HG03025 (cell line): ENCODE data around the gene USP28.
"Not testable (repeated sequence)": the region's sequence is repeated elsewhere in the genome, so short reads cannot be mapped to it uniquely, and the experiment has no call there.

Experiments
- ATAC-seq: cut with Tn5 transposase; IDR thresholded peaks from one replicate; pipeline ENCODE4 v1.9.1; 2021; ENCODE audit warnings: mild to moderate bottlenecking, moderate library complexity; ENCODE audit not compliant: unreplicated experiment, low FRiP score

Gene USP28

DNA sequence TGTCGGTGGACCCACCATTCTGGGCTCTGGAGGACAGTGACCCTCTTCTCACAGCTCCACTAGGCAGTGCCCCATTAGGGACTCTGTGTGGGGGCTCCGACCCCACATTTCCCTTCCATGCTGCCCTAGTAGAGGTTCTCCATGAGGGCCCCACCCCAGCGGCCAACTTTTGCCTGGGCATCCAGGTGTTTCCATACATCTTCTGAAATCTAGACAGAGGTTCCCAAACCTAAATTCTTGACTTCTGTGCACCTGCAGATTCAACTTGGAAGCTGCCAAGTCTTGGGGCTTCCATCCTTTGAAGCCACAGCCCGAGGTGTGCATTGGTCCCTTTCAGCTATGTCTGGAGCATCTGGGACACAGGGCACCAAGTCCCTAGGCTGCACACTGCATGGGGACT is 4.1 kb upstream of the USP28 start:
- not testable (repeated sequence) for ATAC-seq

GRCh38 chr11:113877670-113878055 is 2.3 kb upstream of the USP28 start:
- no peak for ATAC-seq

DNA sequence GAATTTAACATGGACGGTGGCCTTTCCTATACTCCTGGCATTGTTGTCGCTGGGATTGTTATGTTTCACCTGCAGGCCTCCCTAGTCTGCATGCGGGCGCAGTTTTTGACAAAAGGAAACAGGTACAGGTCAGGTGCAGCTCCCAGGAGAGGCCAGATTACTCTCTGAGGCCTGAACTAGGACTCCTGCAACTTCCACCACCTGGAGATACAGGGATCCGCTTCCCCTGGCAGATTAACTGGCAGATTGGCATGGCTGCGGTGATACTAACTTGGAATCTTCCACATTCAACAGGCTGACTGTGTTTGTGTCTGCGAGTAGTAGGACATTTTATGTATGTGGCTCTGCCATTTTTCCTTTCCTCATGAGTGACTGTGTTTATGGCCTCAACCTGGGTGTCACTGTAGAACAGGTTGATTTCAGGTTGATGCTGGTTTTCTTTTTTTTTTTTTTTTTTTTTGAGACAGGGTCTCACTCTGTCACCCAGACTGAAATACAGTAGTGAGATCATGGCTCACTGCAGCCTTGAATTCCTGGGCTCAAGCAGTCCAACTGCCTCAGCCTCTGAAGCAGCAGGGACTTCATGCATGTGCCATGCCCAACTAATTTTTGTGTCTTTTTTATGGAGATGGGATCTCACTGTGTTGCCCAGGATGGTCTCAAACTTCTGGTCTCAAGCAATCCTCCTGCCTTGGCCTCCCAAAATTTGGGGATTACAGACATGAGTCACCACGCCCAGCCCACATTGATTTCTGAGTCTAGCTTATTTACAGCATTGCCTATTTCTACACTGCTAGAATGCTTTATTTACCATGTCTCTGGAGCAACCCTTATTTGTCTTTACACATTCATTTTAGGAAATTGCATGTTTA is 1.7 kb upstream of the USP28 start:
- ATAC-seq, result no peak

DNA sequence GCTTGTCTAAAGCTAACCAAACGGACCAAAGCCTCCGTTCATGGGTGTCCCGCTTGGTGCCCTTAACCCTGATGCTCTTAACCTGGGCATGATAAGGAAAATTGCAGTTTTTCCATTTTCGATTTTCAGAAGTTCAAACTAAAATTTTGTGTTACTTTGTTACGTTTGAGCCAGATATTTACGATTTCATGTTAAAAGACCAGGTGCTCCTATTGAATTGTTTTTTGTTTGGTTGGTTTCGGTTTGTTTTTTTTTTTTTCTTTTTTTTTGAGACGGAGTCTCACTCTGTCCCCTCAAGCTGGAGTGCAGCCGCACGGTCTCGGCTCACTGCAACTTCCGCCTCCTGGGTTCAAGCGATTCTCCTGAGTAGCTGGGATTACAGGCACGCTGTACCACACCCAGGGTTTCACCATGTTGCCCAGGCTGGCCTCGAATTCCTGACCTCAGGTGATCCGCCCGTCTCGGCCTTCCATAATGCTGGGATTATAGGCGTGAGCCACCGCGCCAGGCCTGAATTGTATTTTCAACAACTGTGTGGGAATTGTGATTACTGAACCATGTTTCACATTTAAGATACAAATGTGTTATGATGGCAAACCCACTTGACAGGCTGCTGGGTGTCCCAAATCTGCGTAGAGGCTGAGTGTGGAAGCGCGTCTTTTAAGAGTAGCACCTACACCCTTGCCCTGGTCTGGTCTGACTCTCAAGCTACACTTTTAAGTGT is 864 bp upstream of the USP28 start:
- no peak for ATAC-seq

GRCh38 chr11:113874581-113875233 is 665 bp downstream of the USP28 start:
- peak; percentile 37 for ATAC-seq

GRCh38 chr11:113874096-113874495 is 1.3 kb downstream of the USP28 start:
- ATAC-seq, result no peak

GRCh38 chr11:113873236-113873626 is 2.1 kb downstream of the USP28 start:
- no peak for ATAC-seq

DNA sequence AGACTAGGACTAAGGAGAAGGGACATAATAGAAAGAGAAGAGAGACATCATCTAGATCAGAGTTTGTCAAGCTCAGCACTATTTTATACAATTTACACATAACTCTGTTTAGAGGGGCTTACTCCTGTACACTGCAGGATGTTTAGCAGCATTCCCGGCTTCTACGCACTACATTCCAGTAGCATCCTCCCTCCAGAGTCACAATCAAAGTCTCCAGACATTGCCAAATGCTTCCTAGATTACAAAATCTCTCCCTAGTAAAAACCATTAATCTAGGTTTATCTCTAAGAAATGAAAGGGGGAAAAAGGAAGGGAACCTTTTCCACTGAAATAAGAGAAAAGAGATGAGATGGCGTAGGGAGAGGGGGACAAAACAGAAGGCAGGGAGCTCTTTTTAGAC is 4.0 kb downstream of the USP28 start:
- ATAC-seq, result no peak

GRCh38 chr11:113867843-113868503 is 7.4 kb downstream of the USP28 start:
- ATAC-seq, result no peak

GRCh38 chr11:113865873-113866272 is 9.5 kb downstream of the USP28 start:
- ATAC-seq, result no peak

- ATAC-seq, result no peak
Measured at GRCh38 chr11:113864410-113864809, 11.0 kb downstream of the USP28 start.

- no peak for ATAC-seq
Measured at GRCh38 chr11:113862435-113862834, 12.9 kb downstream of the USP28 start.

GRCh38 chr11:113859665-113860064 is 15.7 kb downstream of the USP28 start:
- no peak for ATAC-seq

- no peak for ATAC-seq
Measured at GRCh38 chr11:113856966-113857759, 18.2 kb downstream of the USP28 start.

DNA sequence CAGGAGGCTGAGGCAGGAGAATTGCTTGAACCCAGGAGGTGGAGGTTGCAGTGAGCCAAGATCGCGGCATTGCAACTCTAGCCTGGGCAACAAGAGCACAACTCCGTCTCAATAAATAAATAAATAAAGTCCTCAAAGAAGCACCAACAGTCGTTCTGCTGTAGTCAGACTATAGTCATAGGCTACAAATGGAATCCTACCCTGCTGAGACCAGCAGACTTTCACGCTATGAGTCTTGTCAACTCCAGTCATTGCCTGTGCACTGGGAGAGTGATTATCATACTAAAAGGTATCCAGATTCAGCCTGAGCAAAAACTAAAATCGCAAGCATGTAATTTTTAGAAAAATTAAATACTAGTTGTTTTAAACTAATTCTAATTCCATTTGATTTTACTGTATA is 19.6 kb downstream of the USP28 start:
- no peak for ATAC-seq

- no peak for ATAC-seq
Measured at GRCh38 chr11:113850188-113850587, 25.2 kb downstream of the USP28 start.

- ATAC-seq, result no peak
Measured at GRCh38 chr11:113849713-113850112, 25.7 kb downstream of the USP28 start.

- no peak for ATAC-seq
Measured at GRCh38 chr11:113847580-113847979, 27.8 kb downstream of the USP28 start.

DNA sequence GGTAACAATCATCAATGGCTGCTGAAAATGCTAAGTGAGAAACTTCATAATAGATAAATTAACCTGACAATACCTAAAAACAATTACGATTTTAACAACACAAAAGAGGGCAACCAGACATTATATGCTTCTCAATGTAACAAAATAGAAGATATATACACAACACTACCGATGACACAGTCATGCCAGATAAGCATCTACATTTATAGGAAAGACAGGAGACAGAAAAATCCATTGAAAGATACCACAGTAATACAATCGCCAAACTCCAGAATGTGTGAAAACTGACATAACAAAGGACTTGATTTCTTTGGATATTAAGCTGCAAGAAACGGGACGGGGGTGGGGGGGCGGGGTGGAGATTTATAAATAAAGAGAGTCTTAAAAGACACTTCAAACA is 28.3 kb downstream of the USP28 start:
- ATAC-seq, result no peak

GRCh38 chr11:113841691-113842090 is 33.7 kb downstream of the USP28 start:
- ATAC-seq, result no peak
